Stimulated activated naive CD4-positive, alpha-beta T cell treated with Interleukin-2 at 50 U/mL for 16 hours (primary cell): ENCODE data around the gene NEURL4.

Experiments used
- DNase-seq: peaks from one replicate; lab custom pipeline; 2025; lab: John Stamatoyannopoulos, UW

The NEURL4 gene

GRCh38 chr17:7323731-7324437 lies 5.3 kb downstream of the NEURL4 start:
- DNase-seq = peak; percentile 42

DNA sequence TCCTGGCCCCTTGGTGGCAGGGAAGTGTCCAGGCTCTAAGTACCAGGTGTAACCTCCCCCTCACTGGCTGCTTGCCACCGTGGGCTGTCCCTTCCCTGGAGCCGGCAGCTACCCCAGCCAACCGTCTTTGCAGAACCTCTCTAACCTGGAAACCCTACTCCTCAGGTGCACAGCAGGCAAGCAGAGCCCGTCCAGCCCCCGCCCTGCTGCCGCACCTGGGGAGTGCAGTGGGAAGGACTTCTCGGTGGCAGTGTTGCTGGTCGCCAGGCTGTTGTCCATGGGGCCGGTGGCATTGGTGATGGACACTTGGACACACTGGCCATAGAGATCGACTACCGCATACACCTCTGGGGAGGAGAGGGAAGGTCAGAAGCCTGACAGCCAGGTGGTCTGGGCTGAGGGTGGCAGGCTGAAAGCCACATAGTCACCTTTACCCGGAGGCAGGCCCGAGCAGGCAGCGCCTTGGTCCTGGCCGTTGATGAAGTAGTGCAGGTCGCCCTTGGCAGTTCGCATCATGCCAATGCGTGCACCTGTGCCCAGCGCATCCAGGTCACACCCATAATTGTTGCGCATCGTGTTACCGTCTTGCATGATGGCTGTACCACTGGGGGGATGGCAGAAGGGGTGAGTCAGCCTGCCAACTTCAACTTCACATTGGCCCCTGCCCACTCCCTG lies 6.5 kb downstream of the NEURL4 start:
- DNase-seq = no peak

DNA sequence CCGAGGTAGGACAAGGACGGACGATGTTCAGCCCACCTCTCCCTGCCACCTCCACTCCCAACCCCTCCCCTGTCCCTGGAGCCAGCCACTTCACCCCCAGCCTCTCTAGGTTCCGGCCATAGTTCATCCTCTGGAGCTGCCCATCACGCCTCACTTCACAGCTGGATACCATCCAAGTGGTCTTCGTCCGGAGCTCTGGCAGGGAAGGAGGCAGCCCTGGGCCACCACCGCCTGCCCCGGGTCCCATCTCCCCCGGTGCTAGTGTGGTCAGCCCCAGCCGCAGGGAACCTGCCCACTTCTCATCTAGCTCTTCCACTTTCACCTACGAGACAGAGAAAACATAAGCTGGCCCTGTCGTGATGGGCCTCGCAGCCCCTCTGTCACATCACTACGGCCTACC lies 7.7 kb downstream of the NEURL4 start:
- DNase-seq = no peak

DNA sequence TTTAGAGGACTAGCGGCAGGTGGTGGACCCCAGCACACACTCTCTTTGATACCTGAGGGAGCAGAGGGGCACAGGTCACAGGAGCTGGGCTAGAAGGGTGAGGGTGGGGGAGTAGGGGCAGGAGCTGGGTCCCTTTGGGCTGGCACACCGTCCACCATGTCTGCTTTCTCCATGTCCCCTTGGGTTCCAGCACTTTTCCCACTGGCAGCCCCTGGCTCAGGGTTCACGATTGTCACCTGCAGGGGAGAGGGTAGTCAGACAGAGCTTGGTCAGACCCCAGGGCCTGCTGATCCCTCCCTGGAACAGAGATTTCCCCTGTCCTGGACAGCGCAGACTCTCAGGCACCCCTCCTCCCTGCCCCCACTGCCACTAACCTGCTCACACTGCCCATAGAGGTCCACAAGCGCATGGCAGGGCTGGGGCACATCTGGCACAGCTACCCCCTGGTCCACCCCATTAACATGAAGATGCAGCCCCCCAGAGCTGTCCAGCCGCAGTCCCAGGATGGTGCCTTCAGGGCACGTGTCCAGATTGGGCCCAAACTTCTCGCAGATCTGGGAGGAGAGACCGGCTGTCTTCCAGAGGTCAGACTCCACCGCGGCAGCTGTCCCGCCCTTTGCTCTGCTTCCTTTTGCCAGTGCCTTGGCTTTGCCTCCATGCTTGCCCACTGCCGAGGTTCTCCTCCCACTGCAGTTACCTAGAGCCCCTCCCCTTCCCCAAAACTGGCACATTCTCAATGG lies 10.8 kb downstream of the NEURL4 start:
- no peak for DNase-seq

GRCh38 chr17:7317161-7317803 lies 11.9 kb downstream of the NEURL4 start:
- DNase-seq = no peak

- DNase-seq = no peak
These were observed 13.4 kb downstream of the NEURL4 start for GRCh38 chr17:7315570-7316235.

GRCh38 chr17:7314719-7315569 lies 14.2 kb downstream of the NEURL4 start, which contains the start of gene GPS2:
Gene GPS2, minus strand, starts transcription at chr17:7315360. Its CDS starts 308 bp downstream, at chr17:7315052.
- peak; percentile 90 for DNase-seq

DNA sequence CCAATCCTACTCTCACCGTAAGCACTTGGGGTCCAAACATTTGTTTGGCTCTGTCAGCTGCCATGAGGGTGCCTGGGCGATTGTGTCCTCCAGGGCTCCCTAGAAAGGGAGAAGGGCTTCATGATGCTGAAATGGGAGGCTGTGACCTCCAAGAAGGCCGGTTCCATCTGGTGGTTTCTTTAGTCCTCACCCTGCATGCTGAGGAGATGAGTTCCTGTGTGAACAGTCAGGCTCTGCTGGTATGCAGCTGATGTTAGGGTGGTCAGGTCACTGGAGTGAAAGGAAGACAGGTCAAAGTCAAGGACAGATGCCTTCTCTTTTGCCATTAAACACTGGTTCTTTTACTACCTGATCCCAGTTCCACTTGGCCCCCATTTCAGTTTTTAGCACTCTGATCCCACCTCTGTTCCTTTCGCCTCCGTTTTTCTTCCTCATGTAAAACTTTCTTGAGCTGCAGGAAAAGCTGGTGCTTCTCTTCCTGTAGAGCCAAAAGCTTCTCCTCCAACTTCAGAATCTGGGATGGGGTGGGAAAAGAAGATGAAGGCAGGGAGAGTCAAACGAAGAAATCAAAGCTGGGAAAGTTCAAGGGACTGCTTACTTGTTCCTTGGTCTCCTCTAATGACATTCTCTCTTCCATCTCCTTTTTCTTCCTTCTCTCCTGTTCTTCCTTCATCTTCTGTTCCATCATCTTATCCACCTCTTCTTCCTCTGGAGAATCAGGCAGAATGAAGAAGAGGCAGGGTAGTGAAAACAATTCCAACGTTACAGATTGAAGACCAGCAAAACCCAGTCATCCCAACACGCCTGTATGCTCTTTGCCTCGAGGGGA lies 15.0 kb downstream of the NEURL4 start:
- no peak for DNase-seq

DNA sequence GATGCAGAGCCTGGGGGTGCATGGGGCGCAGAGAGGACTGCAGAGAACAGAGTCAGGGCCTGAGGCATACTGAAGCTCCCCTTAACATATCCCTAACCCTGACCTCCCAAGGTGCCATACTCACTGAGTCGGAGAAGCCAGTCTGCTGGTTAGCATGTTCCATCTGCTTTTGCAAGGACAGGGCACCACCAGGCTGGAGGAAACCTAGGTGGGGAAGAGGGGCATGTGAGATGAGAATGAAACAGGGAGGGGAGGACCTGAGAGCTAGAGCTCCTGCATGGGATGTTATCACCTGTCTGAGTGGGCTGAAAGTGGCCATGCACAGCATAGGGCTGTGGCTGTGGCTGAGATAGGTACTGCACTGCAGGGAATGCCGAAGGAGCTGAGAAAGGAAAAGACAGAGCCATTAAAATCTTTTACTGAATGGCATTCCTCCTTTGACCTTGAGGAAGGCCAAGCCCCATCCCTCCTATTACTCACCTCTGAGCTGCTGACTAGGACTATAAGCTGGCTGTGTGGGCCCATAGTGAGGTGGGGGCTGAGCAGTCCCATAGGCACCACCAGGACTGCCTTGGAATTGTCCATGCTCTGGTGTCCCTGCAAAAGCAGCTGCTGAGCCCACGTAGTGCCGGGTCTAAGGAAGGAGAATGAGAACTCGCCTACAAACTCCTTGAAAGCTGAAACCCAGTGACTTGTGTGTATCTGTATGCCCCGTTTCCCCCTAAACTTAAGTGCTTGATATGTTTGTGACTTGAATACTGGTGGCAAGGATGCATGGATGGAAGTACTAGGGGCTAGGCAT lies 15.8 kb downstream of the NEURL4 start:
- DNase-seq = no peak

- DNase-seq = no peak
These were observed 16.6 kb downstream of the NEURL4 start for GRCh38 chr17:7312432-7313087.

DNA sequence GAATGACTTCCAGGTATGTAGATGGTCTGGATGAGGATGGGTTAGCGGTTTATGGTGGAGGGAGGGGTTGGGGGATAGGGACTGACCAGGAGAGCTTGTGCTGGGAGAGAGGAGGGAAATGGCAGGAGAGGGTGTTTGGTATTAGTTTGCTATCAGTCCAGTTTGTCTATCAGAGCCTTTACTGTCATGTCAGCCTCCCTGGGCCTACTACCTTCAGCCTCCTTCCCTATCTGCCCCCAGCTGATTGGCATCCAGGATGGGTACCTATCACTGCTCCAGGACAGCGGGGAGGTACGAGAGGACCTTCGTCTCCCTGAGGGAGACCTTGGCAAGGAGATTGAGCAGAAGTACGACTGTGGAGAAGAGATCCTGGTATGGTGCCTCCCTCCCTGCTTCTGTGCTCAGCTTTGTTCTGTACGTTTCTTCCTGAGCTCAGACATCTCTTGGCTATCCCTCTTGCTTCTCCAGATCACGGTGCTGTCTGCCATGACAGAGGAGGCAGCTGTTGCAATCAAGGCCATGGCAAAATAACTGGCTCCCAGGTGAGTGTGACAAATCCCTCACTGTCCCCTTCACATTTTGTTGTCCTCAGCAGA lies 17.9 kb downstream of the NEURL4 start:
- no peak for DNase-seq

DNA sequence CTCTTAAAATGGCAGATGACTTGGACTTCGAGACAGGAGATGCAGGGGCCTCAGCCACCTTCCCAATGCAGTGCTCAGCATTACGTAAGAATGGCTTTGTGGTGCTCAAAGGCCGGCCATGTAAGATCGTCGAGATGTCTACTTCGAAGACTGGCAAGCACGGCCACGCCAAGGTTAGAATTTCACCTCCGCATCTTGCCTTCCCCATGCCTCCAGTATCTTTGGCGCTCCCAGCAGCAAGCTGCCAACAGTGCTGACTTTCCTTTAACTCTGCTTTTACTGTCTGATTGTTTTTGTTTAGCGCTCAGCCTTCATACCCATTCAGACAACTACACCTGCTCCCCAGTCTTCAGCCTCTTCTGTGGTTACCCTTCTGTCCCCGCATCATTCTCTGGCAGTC lies 19.5 kb downstream of the NEURL4 start:
- DNase-seq = no peak

DNA sequence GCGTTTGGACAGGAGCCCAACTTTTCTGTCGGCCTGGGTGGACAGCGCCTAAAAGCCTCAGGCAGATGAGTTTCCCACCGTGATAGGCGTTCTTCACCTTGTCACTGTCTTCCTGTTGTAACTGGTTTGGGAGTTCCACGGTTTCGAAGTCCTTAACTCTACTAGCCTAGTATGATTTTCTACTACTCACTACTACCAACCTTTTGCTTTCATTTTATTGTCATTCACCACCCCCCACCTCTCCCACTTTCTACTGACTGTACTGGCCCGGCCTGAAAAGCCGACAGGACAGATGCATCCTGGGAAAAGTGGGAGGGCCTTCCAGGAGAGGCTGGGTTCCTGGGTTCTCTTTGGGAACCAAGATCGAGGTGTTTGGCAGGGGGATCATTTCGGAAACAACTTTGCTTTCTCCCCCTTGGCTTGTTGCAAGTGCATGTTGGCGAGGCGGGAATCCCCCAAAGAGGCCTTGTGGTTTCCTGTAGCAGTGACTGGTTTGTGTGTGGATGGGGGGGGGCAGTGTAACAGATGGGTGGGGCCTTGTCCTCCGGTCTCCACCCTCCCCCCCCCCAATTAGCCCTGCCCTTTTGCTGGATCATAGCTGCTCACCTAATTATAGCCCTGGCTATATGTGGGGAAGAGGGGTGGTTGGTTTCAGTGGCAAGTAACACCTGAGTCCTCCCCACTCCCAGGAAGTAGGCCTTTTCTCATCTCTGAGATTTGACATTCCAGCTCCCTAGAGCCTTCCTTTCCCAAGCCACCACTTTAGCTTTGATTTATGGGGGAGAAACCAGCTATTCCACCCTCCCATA lies 20.3 kb downstream of the NEURL4 start:
- peak; percentile 90 for DNase-seq

GRCh38 chr17:7307686-7308624 lies 21.2 kb downstream of the NEURL4 start:
- DNase-seq = peak; percentile 45

GRCh38 chr17:7306911-7307685 lies 22.0 kb downstream of the NEURL4 start, which contains the start of gene EIF5A:
Gene EIF5A, plus strand, starts transcription at chr17:7307628. Its CDS starts 2,008 bp downstream, at chr17:7309636.
- peak; percentile 100 for DNase-seq
